Suppressor macrophage treated with lipopolysaccharide for 1 hour (primary cell): ENCODE measurements around the gene USP6.
A peak's percentile ranks its signal among the peaks of the same experiment; 100 is the strongest.
"Not testable (repeated sequence)": the region's sequence is repeated elsewhere in the genome, so short reads cannot be mapped to it uniquely, and the experiment has no call there.

Experiments used
- DNase-seq, 3 donors: peaks; one replicate each; pipeline ENCODE4 v3.0.0-alpha.2; 2020 to 2022

Gene USP6

GRCh38 chr17:5122586-5123342, 6.9 kb downstream of the USP6 start:
- DNase-seq = peak in 2 of 3 donors; percentile 26 to 54

- DNase-seq = no peak
These were observed 7.7 kb downstream of the USP6 start for GRCh38 chr17:5123343-5124124.

DNA sequence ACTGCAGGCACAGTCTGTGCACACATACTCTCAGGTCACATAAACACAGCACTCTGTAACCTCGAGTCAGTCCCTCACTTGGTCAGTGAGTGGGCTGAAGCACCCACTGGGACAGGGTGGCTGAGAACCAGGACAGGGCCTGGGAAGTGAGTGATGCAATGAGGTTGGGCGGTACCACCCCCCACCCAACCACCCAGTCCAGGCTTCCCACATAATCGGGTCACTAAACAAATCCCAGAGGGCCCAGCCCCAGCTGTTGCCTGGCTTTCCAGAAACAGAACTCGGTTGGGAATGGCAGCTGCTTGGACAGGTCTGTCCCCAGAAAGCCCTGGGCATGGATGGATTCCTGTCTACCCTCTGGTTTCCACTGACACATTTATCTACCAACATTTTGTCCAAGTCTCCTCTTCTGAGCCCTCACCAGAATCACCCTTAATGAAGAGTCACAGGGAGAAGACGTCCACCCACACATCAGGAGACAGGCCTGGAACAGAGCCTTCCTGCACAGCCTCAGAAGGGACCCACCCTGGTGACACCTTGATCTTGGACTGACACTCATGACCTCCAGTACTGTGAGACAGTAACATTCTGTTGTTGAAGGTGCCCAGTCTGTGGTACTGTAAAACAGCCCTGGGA, 8.4 kb downstream of the USP6 start:
- not testable (repeated sequence) for DNase-seq

- DNase-seq = not testable (repeated sequence)
These were observed 9.1 kb downstream of the USP6 start for GRCh38 chr17:5124896-5125295.

DNA sequence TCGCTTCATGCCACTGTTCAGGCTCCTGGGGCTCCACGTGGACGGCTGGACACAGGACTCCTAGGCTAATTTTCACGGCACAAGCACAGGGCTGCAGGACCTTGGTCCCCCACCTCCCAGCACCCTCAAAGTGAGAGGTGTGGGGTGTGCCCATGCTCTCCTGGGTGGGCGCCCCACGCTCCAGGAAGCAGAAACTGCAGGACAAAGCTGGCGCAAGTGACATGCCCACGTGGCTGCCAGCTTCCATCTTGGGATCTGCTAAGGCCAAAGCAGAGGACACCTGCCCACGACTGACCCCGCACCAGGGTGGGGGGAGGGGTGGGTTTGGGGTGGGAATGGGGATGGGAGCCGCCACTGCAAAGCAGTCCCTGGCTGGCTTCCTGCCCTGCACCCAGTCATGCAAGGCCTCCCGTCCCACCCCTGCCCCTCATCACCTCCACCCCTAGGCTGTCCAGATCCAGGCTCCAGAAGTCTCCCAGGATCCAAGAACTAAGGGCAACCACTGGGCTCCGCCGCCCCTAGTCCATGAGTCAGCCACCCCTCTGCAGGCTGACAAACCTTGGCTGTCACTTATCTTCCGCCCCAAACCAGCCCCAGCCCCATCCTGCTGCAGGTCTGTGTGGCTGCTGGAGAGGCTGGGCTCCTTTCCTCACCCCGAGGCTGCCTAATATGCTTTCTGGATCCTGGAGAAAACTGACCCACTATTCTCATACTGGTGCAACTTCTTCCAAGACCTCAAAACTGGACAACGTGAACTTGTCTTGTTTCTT, 11.1 kb downstream of the USP6 start:
- no peak for DNase-seq

DNA sequence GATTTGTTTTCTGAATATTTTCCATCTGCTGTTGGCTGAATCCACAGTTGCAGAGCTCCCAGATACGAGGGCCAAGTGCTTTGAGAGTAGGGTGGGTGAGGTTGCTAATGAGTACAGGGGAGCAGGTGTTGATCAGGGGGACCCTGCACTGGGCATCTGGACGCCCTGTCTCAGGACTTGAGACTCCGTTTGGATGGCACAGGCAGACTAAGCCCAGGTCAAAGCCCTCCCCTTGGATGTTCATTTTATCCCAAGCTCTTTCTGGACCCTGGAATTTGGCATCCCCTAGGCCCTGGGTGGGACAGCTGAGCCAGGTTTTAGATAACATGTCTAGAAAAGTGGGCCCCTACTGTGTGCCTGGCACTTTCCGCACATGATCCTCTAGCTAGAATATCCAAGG, 12.1 kb downstream of the USP6 start:
- no peak for DNase-seq

DNA sequence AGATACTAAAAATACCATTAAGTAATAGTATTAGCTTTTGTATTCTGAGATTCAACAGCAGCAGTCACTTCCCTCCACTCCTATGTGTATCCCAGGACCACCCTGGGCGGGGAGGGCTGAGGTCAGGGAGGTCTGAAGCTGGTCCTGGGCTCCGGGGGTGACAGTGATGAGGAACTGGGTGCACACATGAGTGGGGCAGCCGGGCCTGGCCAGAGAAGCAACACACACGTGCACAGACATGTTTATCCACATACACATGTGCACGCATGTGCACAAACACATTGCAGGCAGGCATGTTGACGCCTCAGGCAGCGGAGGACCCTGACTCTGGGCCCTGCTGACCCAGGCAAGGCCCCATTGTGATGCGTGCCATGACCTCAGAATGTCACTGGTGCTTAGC, 12.6 kb downstream of the USP6 start:
- not testable (repeated sequence) for DNase-seq

- DNase-seq = no peak
These were observed 13.2 kb downstream of the USP6 start for GRCh38 chr17:5128905-5129535.

DNA sequence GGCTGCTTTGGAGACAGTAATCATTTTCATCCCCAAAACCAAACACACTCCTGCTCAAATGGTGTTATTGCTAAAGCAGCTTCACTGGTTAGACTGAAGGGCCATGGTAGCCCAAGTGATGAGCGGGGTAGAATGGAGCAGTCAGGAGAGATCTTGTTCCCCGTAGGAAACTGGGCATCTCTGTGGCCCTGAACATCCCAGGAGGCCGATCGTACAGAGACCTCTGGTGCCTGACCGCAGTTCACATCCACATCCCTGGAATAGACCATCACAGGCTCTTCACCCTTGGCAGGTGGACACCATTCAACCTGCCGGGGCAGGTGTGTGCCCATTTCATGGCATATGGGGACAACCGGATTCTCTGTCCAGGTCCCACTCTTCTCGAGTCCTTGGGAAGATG, 13.9 kb downstream of the USP6 start:
- DNase-seq = not testable (repeated sequence)

GRCh38 chr17:5130261-5130660, 14.4 kb downstream of the USP6 start:
- not testable (repeated sequence) for DNase-seq

- not testable (repeated sequence) for DNase-seq
These were observed 14.9 kb downstream of the USP6 start for GRCh38 chr17:5130687-5131086.

DNA sequence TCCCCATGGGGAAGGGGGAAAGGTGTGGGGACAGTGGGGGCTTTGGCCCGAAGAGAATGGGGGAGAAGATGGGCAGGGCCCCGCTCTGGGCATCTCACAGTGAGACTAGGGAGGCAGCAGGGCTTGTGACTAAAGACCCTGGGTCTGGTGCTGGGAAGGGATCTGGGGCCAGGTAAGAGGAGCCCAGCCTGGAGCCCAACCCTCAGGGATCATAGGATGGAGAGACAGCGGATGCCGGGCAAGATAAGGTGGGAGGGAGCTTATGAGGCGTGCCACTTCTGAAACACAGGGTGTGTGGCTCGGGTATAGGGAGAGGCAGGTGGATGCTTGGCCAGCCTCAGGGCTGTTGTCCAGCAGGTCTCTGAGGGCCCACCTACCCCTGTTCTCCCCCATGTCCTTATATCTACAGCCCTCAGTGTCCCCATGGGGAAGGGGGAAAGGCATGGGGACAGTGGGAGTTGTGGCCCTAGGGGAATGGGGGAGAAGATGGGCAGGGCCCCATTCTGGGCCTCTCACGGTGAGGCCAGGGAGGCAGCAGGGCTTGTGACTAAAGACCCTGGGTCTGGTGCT, 15.4 kb downstream of the USP6 start:
- no peak for DNase-seq

DNA sequence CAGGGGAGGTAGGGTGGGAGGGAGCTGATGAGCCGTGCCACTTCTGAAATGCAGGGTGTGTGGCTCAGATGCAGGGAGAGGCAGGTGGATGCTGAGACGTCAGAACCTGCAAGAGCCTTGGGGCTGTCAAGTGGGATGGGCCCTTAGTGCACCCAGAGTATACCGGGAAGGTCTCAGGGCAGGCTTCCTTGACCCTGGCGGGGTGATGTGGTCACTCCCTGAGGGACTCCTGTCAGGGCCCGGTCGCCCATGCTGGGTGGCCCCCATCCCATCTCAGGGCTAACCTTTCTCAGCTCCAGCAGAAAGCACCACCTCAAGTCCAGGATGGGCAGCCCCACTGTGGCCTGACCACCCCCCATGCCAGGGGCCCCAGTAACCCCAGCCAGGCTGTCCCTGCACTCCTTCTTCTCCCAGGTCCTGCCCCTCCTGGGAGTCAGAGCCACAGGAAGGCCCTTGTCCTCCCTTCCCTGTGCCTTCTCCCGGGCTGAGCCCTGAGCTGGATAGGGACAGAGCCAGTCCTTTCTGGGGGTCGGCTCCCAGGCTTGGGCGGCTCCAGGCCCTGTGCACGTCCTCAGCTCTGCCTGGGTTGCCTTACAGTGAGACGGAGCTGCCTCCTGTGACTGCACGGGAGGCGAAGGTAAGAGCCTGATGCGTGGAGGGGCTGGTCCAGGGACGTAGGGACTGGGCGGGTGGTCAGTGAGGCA, 16.1 kb downstream of the USP6 start:
- not testable (repeated sequence) for DNase-seq

DNA sequence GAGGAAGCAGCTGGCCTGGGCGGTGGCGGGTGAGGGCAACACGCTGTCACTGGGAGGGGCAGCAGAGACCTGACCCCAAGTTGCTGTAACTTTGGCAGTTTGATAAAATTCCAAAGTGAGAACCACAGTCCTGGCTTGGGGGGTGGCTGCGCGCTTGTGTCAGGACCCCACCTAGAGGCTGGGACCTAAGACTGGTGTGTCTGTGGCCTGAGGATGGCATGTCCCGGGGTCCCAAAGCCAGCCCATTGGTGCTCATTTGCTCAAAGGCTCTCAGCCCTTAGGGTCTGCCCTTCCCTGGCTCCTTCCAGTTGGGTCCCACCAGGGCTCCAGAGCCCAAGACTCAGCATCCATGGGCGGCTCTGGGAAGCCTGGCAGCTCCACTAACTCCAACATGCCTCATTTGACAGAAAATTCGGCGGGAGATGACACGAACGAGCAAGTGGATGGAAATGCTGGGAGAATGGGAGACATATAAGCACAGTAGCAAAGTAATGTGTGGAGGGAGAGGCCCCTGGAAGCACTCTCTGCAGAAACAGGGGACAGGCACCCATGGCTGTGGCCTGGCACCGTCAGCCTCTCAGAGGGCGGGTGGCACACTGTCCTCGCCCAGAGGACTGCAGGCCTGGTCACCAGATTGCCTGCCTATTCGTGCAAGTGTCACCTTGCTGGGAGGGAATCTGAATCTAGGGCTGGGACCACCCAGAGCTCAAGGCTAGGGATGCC, 16.8 kb downstream of the USP6 start:
- not testable (repeated sequence) for DNase-seq

DNA sequence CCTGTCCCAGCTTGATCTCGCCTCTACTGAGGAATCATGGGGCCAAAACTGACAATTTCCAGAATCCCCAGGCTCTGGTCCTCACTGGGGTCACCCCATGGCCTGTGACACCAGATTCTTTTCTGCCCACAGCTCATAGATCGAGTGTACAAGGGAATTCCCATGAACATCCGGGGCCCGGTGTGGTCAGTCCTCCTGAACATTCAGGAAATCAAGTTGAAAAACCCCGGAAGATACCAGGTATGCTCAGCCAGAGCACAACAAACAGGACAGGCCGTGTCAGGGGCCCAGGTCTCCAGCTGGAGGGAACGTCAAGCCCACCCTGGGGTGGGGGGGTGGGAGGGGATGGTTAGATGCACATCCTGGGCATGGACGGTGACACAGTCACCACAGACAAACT, 17.5 kb downstream of the USP6 start:
- no peak for DNase-seq

DNA sequence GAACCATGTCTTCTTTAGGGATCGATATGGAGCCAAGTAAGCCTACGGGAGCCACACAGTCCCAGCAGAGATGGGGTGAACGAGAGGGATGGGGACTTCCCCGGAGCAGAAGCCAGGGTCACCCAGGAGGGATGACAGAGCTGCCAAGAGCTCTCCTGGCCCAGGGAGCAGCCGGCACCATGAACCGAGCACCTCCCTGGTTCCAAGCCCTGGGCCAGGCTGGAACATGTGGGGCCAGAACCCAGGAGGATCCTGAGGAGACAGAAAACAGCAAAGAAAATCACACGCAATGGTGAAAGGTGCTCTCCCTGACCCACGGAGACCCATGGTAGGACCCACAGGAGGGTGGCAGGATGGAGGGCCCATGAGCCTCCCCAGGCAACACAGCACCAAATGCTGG, 18.1 kb downstream of the USP6 start:
- DNase-seq = not testable (repeated sequence)

- not testable (repeated sequence) for DNase-seq
These were observed 18.7 kb downstream of the USP6 start for GRCh38 chr17:5134571-5134970.

GRCh38 chr17:5135131-5135712, 19.4 kb downstream of the USP6 start:
- not testable (repeated sequence) for DNase-seq

DNA sequence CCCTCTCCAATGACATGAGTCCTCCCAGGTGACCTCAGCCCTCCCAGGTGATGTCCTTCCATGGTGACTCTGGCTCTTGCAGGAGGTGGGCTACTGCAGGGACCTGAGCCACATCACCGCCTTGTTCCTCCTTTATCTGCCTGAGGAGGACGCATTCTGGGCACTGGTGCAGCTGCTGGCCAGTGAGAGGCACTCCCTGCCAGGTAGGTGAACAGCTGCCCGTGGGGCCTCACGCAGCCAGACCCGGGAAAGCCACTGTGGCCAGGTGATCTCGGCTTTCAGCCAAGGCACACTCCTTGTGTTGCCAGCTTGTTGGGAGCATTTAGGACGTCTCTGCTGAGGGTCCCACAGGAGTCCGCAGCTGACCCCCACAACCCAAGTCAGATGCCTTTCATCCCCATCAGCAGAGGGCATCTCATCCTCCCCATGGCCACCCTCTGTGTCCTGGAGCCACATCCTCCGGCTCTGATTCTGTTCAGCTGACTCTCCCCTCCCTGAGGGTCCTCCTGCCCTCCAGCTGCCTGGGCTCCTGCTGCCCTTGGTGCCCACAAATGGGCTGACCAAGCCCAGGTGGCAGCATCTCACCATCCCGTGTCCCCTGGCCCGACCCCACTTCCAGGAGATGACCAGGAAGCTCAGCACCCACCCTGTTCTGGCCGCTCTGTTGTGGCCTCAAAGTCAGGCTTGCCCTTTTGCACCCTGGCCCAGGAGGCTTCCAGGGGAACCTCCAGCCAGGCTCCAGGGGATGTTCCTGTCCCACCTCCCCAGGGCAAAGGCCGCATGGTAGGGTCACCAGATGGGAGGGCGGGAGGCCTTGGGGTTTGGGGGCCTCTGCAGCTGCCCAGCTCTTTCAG, 20.1 kb downstream of the USP6 start:
- DNase-seq = no peak
